Superior temporal gyrus (tissue), 1 donor: ENCODE measurements around the gene TULP1.

Source experiments
- DNase-seq: peaks from one replicate; pipeline ENCODE4 v3.0.0-alpha.2; 2016; ENCODE audit errors: extremely low spot score

Gene TULP1

GRCh38 chr6:35496841-35497570 is 15.7 kb downstream of the TULP1 start, which contains the start of gene TEAD3:
Gene TEAD3, minus strand, starts transcription at chr6:35497079.
- DNase-seq: no peak

- no peak for DNase-seq
Observed at GRCh38 chr6:35496036-35496840, 16.5 kb downstream of the TULP1 start.

- no peak for DNase-seq
Observed at GRCh38 chr6:35495258-35496035, 17.2 kb downstream of the TULP1 start.

- no peak for DNase-seq
Observed at GRCh38 chr6:35494161-35494563, 18.5 kb downstream of the TULP1 start.

- DNase-seq: no peak
Observed at GRCh38 chr6:35493307-35493983, 19.3 kb downstream of the TULP1 start.

- no peak for DNase-seq
Observed at GRCh38 chr6:35492974-35493284, 19.8 kb downstream of the TULP1 start.

GRCh38 chr6:35492258-35492973 is 20.3 kb downstream of the TULP1 start:
- no peak for DNase-seq

GRCh38 chr6:35491558-35492257 is 21.0 kb downstream of the TULP1 start:
- no peak for DNase-seq

GRCh38 chr6:35490821-35491557 is 21.7 kb downstream of the TULP1 start:
- no peak for DNase-seq

- DNase-seq: no peak
Observed at GRCh38 chr6:35489995-35490791, 22.5 kb downstream of the TULP1 start.

- DNase-seq: no peak
Observed at GRCh38 chr6:35489066-35489465, 23.6 kb downstream of the TULP1 start.

- no peak for DNase-seq
Observed at GRCh38 chr6:35488517-35488862, 24.2 kb downstream of the TULP1 start.

- no peak for DNase-seq
Observed at GRCh38 chr6:35487658-35488516, 24.8 kb downstream of the TULP1 start.

GRCh38 chr6:35486005-35486925 is 26.4 kb downstream of the TULP1 start:
- no peak for DNase-seq

GRCh38 chr6:35485402-35485877 is 27.3 kb downstream of the TULP1 start:
- no peak for DNase-seq

- DNase-seq: no peak
Observed at GRCh38 chr6:35484921-35485392, 27.7 kb downstream of the TULP1 start.
